ENCODE measurements around the gene EFNA5. TPM values are rescaled to one million over a fixed set of nuclear protein-coding genes. Genes with fewer than 3 reads are reported as not detected.
A peak's percentile ranks its signal among the peaks of the same experiment; 100 is the strongest.

The EFNA5 gene
- total RNA-seq, 1 experiment from 2014 or later, result 216 TPM

DNA sequence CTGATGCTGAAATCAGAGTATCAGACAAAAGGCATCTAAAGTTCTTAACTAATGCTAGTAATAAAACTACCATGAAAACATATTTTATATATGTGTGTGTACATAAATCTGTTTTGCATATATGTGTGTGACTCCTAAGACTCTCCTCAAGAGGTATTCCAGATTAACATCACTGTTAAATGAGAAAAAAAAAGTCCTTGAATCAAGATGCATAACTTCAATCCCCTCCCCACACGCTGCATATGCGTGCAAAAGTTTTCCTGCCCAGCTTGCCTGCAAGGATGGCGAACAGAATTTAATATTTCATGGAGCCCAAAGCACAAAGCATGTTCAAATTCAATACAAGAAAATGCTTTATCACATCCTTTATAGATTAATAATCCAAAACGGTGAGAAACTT is 34.7 kb downstream of the EFNA5 start:
- Mint-ChIP-seq H3K9me3 (ENCODE audit: low read depth, unreplicated experiment) (no peaks in the 10 kb centered on the region), H3K27me3 (ENCODE audit: unreplicated experiment) (no peaks in the 10 kb centered on the region)
- CTCF ChIA-PET, result interaction anchor here (0.6 kb wide), 1 partner anchor 460 kb away, joined by 3 read pairs; no protein-coding TSS in a partner anchor

DNA sequence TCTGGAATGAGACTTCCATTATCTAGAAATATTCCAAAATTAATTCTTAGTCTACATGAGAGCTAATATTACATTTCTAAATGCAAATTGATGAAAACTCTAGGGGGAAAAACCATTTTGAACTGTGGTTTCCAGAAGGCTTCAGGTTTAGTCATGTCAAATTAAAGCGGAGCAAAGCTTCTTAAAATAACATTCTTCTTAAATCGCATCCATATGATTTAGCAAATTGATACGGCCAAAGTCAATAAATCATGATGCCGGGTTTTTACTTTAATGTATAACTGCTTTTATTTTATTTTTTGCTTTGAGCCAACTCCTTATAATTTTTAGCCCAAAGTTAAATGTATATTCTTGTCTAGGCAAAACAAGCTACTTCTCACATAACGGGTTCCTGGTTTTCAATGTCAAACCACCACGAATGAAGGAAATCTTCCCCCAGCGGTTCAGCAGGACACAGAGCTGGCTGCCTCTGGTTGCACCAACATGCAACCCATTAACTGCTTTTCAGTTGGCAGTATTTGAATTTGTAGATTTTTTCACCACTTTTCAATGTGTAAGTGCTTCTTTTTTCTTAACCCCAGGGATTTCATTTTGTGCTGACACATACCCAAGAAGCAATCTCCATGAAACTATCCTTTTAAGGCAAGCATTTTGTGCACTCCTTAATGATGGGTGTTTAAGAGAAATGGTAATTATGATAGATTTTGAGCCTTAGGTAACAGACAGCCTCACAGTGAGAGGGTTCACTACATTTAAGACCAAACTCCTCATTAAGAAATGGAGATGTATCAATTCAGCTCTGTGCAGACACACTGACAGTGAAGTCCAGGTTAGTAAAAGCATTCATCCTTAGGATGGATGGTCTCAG is 35.5 kb downstream of the EFNA5 start:
- BruUV-seq (replicated peaks), result no TSS peak
- DNase-seq, result no peak
- no peak overlapping the region for H3K27ac Mint-ChIP-seq (ENCODE audit: unreplicated experiment)
- intact Hi-C loops (cut with micrococcal nuclease; ENCODE audit: unreplicated experiment), result no loop called here
- H3K4me1 Mint-ChIP-seq (ENCODE audit: low read depth, unreplicated experiment), result peaks cover 49% of the 10 kb centered on the region
- CTCF ChIA-PET, result no interaction called here
- H3K27me3 Mint-ChIP-seq (ENCODE audit: unreplicated experiment), result no peaks in the 10 kb centered on the region
- TF ChIP-seq, protein P1, sequence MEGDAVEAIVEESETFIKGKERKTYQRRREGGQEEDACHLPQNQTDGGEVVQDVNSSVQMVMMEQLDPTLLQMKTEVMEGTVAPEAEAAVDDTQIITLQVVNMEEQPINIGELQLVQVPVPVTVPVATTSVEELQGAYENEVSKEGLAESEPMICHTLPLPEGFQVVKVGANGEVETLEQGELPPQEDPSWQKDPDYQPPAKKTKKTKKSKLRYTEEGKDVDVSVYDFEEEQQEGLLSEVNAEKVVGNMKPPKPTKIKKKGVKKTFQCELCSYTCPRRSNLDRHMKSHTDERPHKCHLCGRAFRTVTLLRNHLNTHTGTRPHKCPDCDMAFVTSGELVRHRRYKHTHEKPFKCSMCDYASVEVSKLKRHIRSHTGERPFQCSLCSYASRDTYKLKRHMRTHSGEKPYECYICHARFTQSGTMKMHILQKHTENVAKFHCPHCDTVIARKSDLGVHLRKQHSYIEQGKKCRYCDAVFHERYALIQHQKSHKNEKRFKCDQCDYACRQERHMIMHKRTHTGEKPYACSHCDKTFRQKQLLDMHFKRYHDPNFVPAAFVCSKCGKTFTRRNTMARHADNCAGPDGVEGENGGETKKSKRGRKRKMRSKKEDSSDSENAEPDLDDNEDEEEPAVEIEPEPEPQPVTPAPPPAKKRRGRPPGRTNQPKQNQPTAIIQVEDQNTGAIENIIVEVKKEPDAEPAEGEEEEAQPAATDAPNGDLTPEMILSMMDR (IDR thresholded peaks at IDR 0.05; ENCODE audit: unreplicated experiment), result no peak
- no peaks in the 10 kb centered on the region for H3K9me3 Mint-ChIP-seq (ENCODE audit: low read depth, unreplicated experiment)
- peaks cover 19% of the 10 kb centered on the region for H3K36me3 Mint-ChIP-seq (ENCODE audit: insufficient read depth, unreplicated experiment)
- H3K4me3 Mint-ChIP-seq (ENCODE audit: low read depth, unreplicated experiment), result no peak overlapping the region

More for the DNA sequence above, 34.7 kb downstream of the EFNA5 start:
- TF ChIP-seq, protein P1 (IDR thresholded peaks at IDR 0.05; ENCODE audit: unreplicated experiment), result no peak
- Mint-ChIP-seq H3K4me1 (ENCODE audit: low read depth, unreplicated experiment) (peaks cover 49% of the 10 kb centered on the region), H3K36me3 (ENCODE audit: insufficient read depth, unreplicated experiment) (peaks cover 18% of the 10 kb centered on the region), H3K27ac (ENCODE audit: unreplicated experiment) (no peak overlapping the region), H3K4me3 (ENCODE audit: low read depth, unreplicated experiment) (no peak overlapping the region)
- DNase-seq, result no peak
- BruUV-seq (replicated peaks), result no TSS peak
- intact Hi-C loops (cut with micrococcal nuclease; ENCODE audit: unreplicated experiment), result no loop called here

DNA sequence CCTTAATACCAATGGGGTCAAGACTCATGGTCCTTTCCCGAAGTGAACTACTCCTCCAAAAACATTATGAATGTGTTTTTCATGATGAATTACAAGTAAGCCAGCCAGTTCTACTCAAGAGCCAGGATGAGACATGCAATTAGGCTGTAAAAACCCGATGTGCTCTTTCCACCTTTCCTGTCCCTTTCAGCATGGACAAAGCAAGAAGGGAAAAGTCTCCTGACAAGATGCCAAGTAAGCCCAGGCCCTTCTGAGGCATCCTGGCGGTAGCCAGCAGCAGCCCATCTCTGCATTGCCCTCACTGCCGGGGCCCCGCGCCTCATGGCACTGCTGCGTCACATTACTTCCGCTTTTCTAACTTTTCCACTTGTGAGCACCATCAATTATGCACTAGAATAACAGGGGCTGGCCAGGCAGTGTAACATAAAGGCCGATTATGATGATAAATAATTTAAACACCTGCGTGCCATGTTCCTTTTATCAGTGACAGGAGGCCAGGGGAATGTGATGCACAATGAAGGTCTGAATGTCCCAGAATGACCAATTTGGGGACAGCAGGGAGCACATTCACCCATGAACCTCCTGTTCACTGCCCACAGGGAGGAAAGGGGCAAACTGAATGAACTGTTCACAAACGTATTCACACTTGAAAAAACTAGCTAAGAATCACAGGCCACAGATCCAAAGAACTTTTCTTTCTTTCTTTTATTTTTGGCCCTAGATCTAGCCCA is 37.4 kb downstream of the EFNA5 start:
- H3K27ac Mint-ChIP-seq (ENCODE audit: unreplicated experiment), result peak overlapping the region; percentile 27
- H3K4me3 Mint-ChIP-seq (ENCODE audit: low read depth, unreplicated experiment), result no peak overlapping the region
- no peaks in the 10 kb centered on the region for H3K27me3 Mint-ChIP-seq (ENCODE audit: unreplicated experiment)
- no peaks in the 10 kb centered on the region for H3K9me3 Mint-ChIP-seq (ENCODE audit: low read depth, unreplicated experiment)
- BruUV-seq (replicated peaks), result no TSS peak
- intact Hi-C loops (cut with micrococcal nuclease; ENCODE audit: unreplicated experiment), result no loop called here
- TF ChIP-seq, protein P1 (IDR thresholded peaks at IDR 0.05; ENCODE audit: unreplicated experiment), result no peak
- DNase-seq, result no peak
- CTCF ChIA-PET, result no interaction called here
- peaks cover 49% of the 10 kb centered on the region for H3K4me1 Mint-ChIP-seq (ENCODE audit: low read depth, unreplicated experiment)
- peaks cover 30% of the 10 kb centered on the region for H3K36me3 Mint-ChIP-seq (ENCODE audit: insufficient read depth, unreplicated experiment)

DNA sequence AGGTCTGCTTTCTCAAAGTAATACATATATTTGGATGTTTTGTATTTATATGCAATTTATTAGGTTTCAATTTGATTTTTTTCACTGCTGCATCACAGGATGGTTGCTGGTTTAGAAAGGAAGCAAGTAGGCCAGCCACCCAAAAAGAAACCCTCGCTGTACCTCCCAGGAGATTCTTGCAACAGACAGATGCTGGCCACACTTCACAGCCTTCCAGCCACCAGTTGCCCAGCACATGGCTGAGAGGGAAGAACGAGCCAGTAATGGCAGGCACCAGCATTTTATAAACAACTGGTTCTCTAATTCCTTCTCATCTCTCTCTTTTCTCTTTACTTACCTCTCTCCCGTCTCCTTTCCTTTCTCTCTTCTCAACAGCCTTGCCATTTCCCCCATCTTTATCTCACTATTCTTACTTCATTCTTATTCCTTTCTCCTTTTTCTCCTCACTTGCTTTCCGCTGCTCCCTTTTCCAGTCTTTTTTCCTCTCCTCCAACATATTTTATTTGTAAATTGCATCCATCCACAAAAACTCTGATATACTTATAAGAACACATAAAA is 38.9 kb downstream of the EFNA5 start:
- Mint-ChIP-seq H3K9me3 (ENCODE audit: low read depth, unreplicated experiment) (no peaks in the 10 kb centered on the region), H3K27me3 (ENCODE audit: unreplicated experiment) (no peaks in the 10 kb centered on the region), H3K36me3 (ENCODE audit: insufficient read depth, unreplicated experiment) (peaks cover 24% of the 10 kb centered on the region), H3K4me3 (ENCODE audit: low read depth, unreplicated experiment) (no peak overlapping the region), H3K27ac (ENCODE audit: unreplicated experiment) (peak overlapping the region; percentile 4), H3K4me1 (ENCODE audit: low read depth, unreplicated experiment) (peaks cover 55% of the 10 kb centered on the region)
- TF ChIP-seq, protein P1 (IDR thresholded peaks at IDR 0.05; ENCODE audit: unreplicated experiment), result no peak
- no peak for DNase-seq
- CTCF ChIA-PET, result no interaction called here
- no TSS peak for BruUV-seq (replicated peaks)
- intact Hi-C loops (cut with micrococcal nuclease; ENCODE audit: unreplicated experiment), result no loop called here

Measured in Calu3 (cell line).